Activated B cell treated with CpG ODN at 0.5 μM for 24 hours (primary cell): Measurements from ENCODE around the gene FMO2. TPM values are rescaled to one million over a fixed set of nuclear protein-coding genes. Genes with fewer than 3 reads are reported as not detected.

Source experiments
- ATAC-seq: fragments of 200-7000 bp; cut with Tn5 transposase; one replicate; pipeline ENCODE4 v1.10.0; 2021; ENCODE audit warnings: low read depth, mild to moderate bottlenecking, moderate library complexity
- CTCF ChIA-PET: fragments of 350-600 bp; sonication (Branson Sonifier 250); formaldehyde crosslinking; loops from one replicate; lab custom pipeline; 2021; ENCODE audit warnings: antibody characterized with exemption; lab: Charles Lee
- POLR2A ChIA-PET: fragments of 350-600 bp; sonication (Branson Sonifier 250); formaldehyde crosslinking; loops from one replicate; lab custom pipeline; 2021; ENCODE audit warnings: antibody characterized with exemption; lab: Charles Lee
- DNase-seq: peaks from one replicate; pipeline ENCODE4 v3.0.0; 2022
- H3K27ac Mint-ChIP-seq: one replicate; pipeline ENCODE4 v1.8.0; 2020; ENCODE audit warnings: mixed read lengths
- H3K27me3 Mint-ChIP-seq: one replicate; pipeline ENCODE4 v1.8.0; 2021; ENCODE audit warnings: mixed read lengths
- H3K36me3 Mint-ChIP-seq: one replicate; pipeline ENCODE4 v1.8.0; 2021; ENCODE audit warnings: low read depth, mixed read lengths
- H3K4me1 Mint-ChIP-seq: one replicate; pipeline ENCODE4 v1.8.0; 2021; ENCODE audit warnings: mixed read lengths
- H3K4me3 Mint-ChIP-seq: one replicate; pipeline ENCODE4 v1.8.0; 2020; ENCODE audit warnings: mild to moderate bottlenecking, mixed read lengths
- H3K9me3 Mint-ChIP-seq: one replicate; pipeline ENCODE4 v1.8.0; 2020; ENCODE audit warnings: mixed read lengths
- intact Hi-C: fragments of 100-400 bp; cut with micrococcal nuclease; formaldehyde crosslinking; loops from one replicate; pipeline ENCODE4 v1.15.1; 2024
- total RNA-seq: library from RNA; stranded (reverse); gene quantifications from 2 replicates; pipeline ENCODE4 v1.2.3, GENCODE V29; 2022
- TF ChIP-seq, protein P1 (sequence below): fragments of 200-600 bp; IDR thresholded peaks from one replicate; pipeline ENCODE4 v1.8.0; 2022; ENCODE audit warnings: antibody characterized with exemption, mild to moderate bottlenecking

FMO2 gene
- total RNA-seq, 1 donor from 2014 or later = not detected

DNA sequence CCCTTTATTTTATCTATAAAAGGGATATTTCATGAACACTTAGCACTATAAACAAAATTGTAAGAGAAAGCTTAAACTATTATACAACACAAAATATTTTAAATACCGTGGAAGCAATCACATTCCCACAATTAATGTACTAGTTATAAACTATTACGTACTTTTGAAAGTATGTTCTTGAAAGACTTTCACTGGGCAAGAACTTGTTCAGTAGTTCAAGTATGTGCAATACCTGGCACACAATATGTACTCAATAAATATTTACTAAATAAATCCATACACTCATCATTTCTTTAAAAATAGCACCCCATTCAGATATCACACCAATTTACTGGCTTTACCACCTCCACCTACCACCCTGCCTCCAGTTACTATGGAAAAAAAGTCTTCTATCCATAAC, 12.6 kb upstream of the FMO2 start:
- TF ChIP-seq, protein P1, sequence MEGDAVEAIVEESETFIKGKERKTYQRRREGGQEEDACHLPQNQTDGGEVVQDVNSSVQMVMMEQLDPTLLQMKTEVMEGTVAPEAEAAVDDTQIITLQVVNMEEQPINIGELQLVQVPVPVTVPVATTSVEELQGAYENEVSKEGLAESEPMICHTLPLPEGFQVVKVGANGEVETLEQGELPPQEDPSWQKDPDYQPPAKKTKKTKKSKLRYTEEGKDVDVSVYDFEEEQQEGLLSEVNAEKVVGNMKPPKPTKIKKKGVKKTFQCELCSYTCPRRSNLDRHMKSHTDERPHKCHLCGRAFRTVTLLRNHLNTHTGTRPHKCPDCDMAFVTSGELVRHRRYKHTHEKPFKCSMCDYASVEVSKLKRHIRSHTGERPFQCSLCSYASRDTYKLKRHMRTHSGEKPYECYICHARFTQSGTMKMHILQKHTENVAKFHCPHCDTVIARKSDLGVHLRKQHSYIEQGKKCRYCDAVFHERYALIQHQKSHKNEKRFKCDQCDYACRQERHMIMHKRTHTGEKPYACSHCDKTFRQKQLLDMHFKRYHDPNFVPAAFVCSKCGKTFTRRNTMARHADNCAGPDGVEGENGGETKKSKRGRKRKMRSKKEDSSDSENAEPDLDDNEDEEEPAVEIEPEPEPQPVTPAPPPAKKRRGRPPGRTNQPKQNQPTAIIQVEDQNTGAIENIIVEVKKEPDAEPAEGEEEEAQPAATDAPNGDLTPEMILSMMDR = no peak

DNA sequence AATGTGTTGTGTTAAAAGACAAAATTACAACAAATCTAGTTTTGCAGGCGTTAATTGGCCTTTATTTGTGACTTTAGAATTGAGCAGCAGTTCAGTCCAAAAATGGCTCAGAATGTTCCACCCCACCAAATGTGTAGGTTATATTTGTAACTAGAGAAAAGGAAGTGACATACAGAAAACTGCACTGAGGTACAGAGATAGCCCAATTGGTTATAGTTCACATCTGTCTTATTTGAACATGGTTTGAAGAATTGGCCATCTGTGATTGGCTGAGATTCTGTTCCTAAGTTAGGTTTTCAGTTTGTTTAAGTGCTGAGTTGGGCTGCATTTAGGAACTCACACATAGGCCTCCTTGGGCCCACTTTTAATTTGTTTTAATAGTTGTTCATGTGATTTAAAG, 12.0 kb upstream of the FMO2 start:
- Mint-ChIP-seq H3K27ac (no peak overlapping the region), H3K36me3 (no peaks in the 10 kb centered on the region), H3K4me3 (no peak overlapping the region), H3K27me3 (peaks cover 19% of the 10 kb centered on the region), H3K9me3 (peaks cover 3% of the 10 kb centered on the region), H3K4me1 (no peaks in the 10 kb centered on the region)
- DNase-seq = no peak
- CTCF ChIA-PET = no interaction called here
- intact Hi-C loops = no loop called here
- POLR2A ChIA-PET = no interaction called here
- no peak for ATAC-seq
- TF ChIP-seq, protein P1 = no peak

More for the DNA sequence above, 12.6 kb upstream of the FMO2 start:
- DNase-seq = no peak
- no peak overlapping the region for H3K27ac Mint-ChIP-seq
- H3K36me3 Mint-ChIP-seq = no peaks in the 10 kb centered on the region
- ATAC-seq = no peak
- no peaks in the 10 kb centered on the region for H3K4me1 Mint-ChIP-seq
- peaks cover 3% of the 10 kb centered on the region for H3K9me3 Mint-ChIP-seq
- intact Hi-C loops = no loop called here
- no peak overlapping the region for H3K4me3 Mint-ChIP-seq
- peaks cover 19% of the 10 kb centered on the region for H3K27me3 Mint-ChIP-seq
- ChIA-PET POLR2A (no interaction called here), CTCF (no interaction called here)

DNA sequence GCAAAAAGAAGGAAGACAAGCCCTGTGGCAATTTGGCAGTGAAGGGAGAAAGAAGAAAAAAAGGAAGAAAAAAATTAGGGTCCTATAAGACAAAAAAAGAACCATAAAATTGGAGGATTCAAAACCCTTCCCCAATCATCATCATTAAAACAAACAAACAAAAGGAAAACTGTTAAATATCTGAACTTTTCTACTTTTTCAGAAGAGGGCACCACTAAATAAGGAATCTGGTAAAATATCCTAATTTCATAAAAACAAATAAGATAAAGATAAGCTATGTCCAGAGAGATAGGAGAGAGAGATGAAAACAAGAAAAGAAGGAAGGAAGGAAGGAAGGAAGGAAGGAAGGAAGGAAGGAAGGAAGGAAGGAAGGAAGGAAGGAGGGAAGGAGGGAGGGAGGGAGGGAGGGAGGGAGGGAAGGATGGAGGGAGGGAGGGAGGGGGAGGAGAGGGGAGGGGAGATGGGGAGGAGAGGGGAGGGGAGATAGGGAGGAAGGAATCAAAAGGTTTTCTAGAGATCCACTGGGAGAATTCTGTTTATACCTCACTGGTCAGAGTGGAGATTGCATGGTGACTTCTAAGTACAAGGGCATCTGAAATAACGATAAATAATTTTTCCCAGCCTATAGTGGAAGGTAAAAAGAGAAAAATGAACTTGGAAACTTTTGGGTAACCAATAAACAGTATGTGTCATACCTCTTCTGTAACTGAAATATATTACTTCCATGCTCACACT, 10.4 kb upstream of the FMO2 start:
- H3K4me1 Mint-ChIP-seq = no peaks in the 10 kb centered on the region
- peaks cover 18% of the 10 kb centered on the region for H3K27me3 Mint-ChIP-seq
- no peak overlapping the region for H3K27ac Mint-ChIP-seq
- TF ChIP-seq, protein P1 = no peak
- H3K4me3 Mint-ChIP-seq = no peak overlapping the region
- no peaks in the 10 kb centered on the region for H3K9me3 Mint-ChIP-seq
- DNase-seq (no peak), ATAC-seq (no peak)
- ChIA-PET CTCF (no interaction called here), POLR2A (no interaction called here)
- intact Hi-C loops = no loop called here
- H3K36me3 Mint-ChIP-seq = no peaks in the 10 kb centered on the region

DNA sequence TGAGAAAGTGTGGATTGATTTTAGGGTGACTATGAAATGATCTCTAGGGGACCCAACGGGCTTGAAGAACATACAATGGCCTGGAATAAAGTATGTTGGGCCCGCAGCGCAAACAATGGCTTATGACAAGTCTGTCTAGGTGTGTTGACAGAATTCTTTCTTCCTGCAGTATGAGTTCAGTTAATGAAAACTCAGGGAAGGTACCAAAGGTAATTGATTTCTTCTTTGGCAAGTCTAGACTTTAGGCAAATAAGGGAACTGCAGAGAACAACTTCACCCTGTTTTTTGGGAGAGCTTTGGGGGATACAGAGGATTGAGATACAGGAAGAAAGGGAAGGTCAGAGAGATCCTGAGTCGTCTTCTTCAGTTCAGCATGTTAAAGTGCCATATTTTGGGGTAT, 7.8 kb upstream of the FMO2 start:
- Mint-ChIP-seq H3K4me1 (no peaks in the 10 kb centered on the region), H3K4me3 (no peak overlapping the region), H3K36me3 (no peaks in the 10 kb centered on the region), H3K27ac (no peak overlapping the region), H3K9me3 (no peaks in the 10 kb centered on the region), H3K27me3 (peaks cover 10% of the 10 kb centered on the region)
- TF ChIP-seq, protein P1 = no peak
- ATAC-seq (no peak), DNase-seq (no peak)
- ChIA-PET CTCF (no interaction called here), POLR2A (no interaction called here)
- intact Hi-C loops = no loop called here

DNA sequence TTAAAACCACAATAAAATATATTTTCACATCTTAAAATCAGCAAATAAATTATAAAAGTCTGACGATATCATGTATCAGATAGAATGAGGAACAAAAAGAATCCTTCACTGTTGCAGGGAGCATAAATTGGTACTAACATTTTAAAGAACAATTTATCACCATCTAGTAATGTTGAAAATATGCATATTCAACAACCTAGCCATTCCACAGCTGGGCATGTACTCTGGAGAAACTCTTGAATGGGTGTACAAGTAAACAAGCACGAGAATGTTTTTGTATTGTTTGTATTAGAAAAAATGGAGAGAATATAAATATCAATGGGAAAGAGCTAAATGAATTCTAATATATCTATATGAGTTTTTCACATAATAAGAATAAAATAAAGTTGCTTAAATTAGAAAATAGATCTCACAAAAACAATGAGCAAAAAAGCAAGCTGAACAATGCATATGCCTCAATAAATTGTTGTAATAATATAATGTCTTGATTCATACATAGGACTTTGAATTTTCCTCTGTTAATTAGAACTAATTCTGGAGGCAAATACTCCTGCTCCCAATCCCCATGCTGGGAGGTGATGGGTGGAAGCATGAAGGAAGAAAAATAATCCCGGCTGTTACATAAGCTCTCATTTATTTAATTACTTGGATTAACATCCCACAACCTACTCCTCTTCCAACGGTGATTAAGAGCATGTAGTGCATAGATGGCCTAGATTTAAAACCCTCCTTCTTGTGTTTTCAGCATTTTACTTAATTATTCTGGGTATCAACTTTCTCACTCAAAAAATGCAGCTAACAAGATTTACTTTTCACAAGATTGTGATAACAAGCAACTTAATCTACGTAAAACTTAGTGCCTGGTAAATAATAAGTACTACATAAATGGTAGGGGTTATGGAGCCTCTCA, 5.5 kb upstream of the FMO2 start:
- DNase-seq (no peak), ATAC-seq (no peak)
- intact Hi-C loops = no loop called here
- no peaks in the 10 kb centered on the region for H3K9me3 Mint-ChIP-seq
- TF ChIP-seq, protein P1 = no peak
- ChIA-PET POLR2A (no interaction called here), CTCF (no interaction called here)
- no peaks in the 10 kb centered on the region for H3K36me3 Mint-ChIP-seq
- H3K27ac Mint-ChIP-seq = no peak overlapping the region
- peaks cover 10% of the 10 kb centered on the region for H3K27me3 Mint-ChIP-seq
- no peak overlapping the region for H3K4me3 Mint-ChIP-seq
- no peaks in the 10 kb centered on the region for H3K4me1 Mint-ChIP-seq
